HEK293 (cell line): ENCODE measurements around the gene ARL14EPL.

Source experiments
- CTCF ChIA-PET: fragments of 350-600 bp; formaldehyde crosslinking; extraction: SDS; loops from one replicate; lab custom pipeline; 2021; ENCODE audit warnings: antibody characterized with exemption; lab: Yijun Ruan, JAX
- POLR2A ChIA-PET: fragments of 300-600 bp; formaldehyde crosslinking; extraction: SDS; loops from one replicate; lab custom pipeline; 2020; ENCODE audit warnings: antibody characterized with exemption, inconsistent platforms; lab: Yijun Ruan, JAX
- H3K27ac ChIP-seq: fragments of 200-500 bp; sonication (Bioruptor generic); 2 replicates; pipeline ENCODE4 v1.5.1; 2014; ENCODE audit warnings: low read depth, low read length, control low read depth, inconsistent platforms; ENCODE audit errors: extremely low read depth
- H3K36me3 ChIP-seq, 2 experiments: fragments of 200-500 bp in 1 of 2; sonication (Bioruptor generic) in 1 of 2; 1 replicate in 1 of 2; 2 replicates in 1 of 2; pipeline ENCODE4 v1.5.1; 2014 to 2017; ENCODE audit warnings: inconsistent platforms in 2 of 2, low read length in 2 of 2; ENCODE audit not compliant: control insufficient read depth in 2 of 2, insufficient read depth in 1 of 2
- H3K4me1 ChIP-seq: fragments of 200-500 bp; sonication (Bioruptor generic); 2 replicates; pipeline ENCODE4 v1.5.1; 2014; ENCODE audit warnings: mild to moderate bottlenecking, low read length, inconsistent platforms; ENCODE audit not compliant: control insufficient read depth, insufficient read depth
- H3K4me3 ChIP-seq: 2 replicates; pipeline ENCODE4 v1.5.1; 2011; ENCODE audit warnings: low read depth, mild to moderate bottlenecking, control low read depth, low read length, moderate library complexity
- H3K9me3 ChIP-seq: fragments of 200-500 bp; sonication (Bioruptor generic); 2 replicates; pipeline ENCODE4 v1.5.1; 2014; ENCODE audit warnings: low read depth, low read length, inconsistent platforms; ENCODE audit not compliant: control insufficient read depth, insufficient read depth
- EGR2 ChIP-seq: fragments of 450-650 bp; formaldehyde crosslinking; IDR thresholded peaks from 2 replicates; pipeline ENCODE4 v1.5.1; 2016; ENCODE audit warnings: low read depth, missing biosample characterization, missing genetic modification characterization
- IKZF3 ChIP-seq: fragments of 450-650 bp; IDR thresholded peaks from 2 replicates; pipeline ENCODE4 v1.5.0; 2018; ENCODE audit warnings: missing biosample characterization, mild to moderate bottlenecking, missing genetic modification characterization, moderate library complexity
- REPIN1 ChIP-seq: fragments of 450-650 bp; formaldehyde crosslinking; IDR thresholded peaks from 2 replicates; pipeline ENCODE4 v1.5.1; 2017; ENCODE audit warnings: missing biosample characterization, missing genetic modification characterization, low read depth
- ZBTB21 ChIP-seq: fragments of 450-650 bp; formaldehyde crosslinking; IDR thresholded peaks from 2 replicates; pipeline ENCODE4 v1.5.1; 2017; ENCODE audit warnings: missing biosample characterization, missing genetic modification characterization
- ZFP69B ChIP-seq: fragments of 450-650 bp; formaldehyde crosslinking; IDR thresholded peaks from 2 replicates; pipeline ENCODE4 v1.5.1; 2016; ENCODE audit warnings: missing biosample characterization, missing genetic modification characterization
- ZNF121 ChIP-seq: fragments of 450-650 bp; formaldehyde crosslinking; IDR thresholded peaks from 2 replicates; pipeline ENCODE4 v1.5.1; 2016; ENCODE audit warnings: missing biosample characterization, missing genetic modification characterization
- ZNF133 ChIP-seq: fragments of 450-650 bp; formaldehyde crosslinking; IDR thresholded peaks from 2 replicates; pipeline ENCODE4 v1.5.1; 2016; ENCODE audit warnings: missing biosample characterization, missing genetic modification characterization
- ZNF146 ChIP-seq: fragments of 450-650 bp; formaldehyde crosslinking; IDR thresholded peaks from 2 replicates; pipeline ENCODE4 v1.5.1; 2016; ENCODE audit warnings: missing biosample characterization, missing genetic modification characterization
- ZNF366 ChIP-seq: fragments of 450-650 bp; formaldehyde crosslinking; conservative IDR thresholded peaks from 2 replicates; pipeline ENCODE4 v1.5.1; 2016; ENCODE audit warnings: missing biosample characterization, missing genetic modification characterization
- ZNF416 ChIP-seq: fragments of 450-650 bp; formaldehyde crosslinking; IDR thresholded peaks from 2 replicates; pipeline ENCODE4 v1.5.1; 2016; ENCODE audit warnings: missing biosample characterization, missing genetic modification characterization
- ZNF530 ChIP-seq: fragments of 450-650 bp; formaldehyde crosslinking; IDR thresholded peaks from 2 replicates; pipeline ENCODE4 v1.5.1; 2016; ENCODE audit warnings: low read depth, missing biosample characterization, missing genetic modification characterization
- ZNF560 ChIP-seq: fragments of 450-650 bp; formaldehyde crosslinking; IDR thresholded peaks from 2 replicates; pipeline ENCODE4 v1.5.1; 2017; ENCODE audit warnings: missing biosample characterization, missing genetic modification characterization, borderline replicate concordance
- ZNF623 ChIP-seq: fragments of 450-650 bp; formaldehyde crosslinking; IDR thresholded peaks from 2 replicates; pipeline ENCODE4 v1.5.1; 2016; ENCODE audit warnings: missing biosample characterization, missing genetic modification characterization
- ZNF654 ChIP-seq: fragments of 450-650 bp; formaldehyde crosslinking; IDR thresholded peaks from 2 replicates; pipeline ENCODE4 v1.5.1; 2016; ENCODE audit warnings: low read depth, missing biosample characterization, missing genetic modification characterization
- ZNF791 ChIP-seq: fragments of 450-650 bp; formaldehyde crosslinking; IDR thresholded peaks from 2 replicates; pipeline ENCODE4 v1.5.1; 2016; ENCODE audit warnings: missing biosample characterization, missing genetic modification characterization
- TF ChIP-seq, protein P1 (sequence below): fragments of 450-650 bp; formaldehyde crosslinking; IDR thresholded peaks from 2 replicates; pipeline ENCODE4 v1.5.1; 2016; ENCODE audit warnings: missing biosample characterization, missing genetic modification characterization
- TF ChIP-seq, protein P2 (sequence below): fragments of 450-650 bp; formaldehyde crosslinking; IDR thresholded peaks from 2 replicates; pipeline ENCODE4 v1.5.1; 2017; ENCODE audit warnings: missing biosample characterization, missing genetic modification characterization
- TF ChIP-seq, protein P3 (sequence below): fragments of 450-650 bp; formaldehyde crosslinking; IDR thresholded peaks from 2 replicates; pipeline ENCODE4 v1.5.1; 2016; ENCODE audit warnings: missing biosample characterization, missing genetic modification characterization, borderline replicate concordance
- TF ChIP-seq, protein P4 (sequence below): fragments of 450-650 bp; formaldehyde crosslinking; IDR thresholded peaks from 2 replicates; pipeline ENCODE4 v1.5.0; 2017; ENCODE audit warnings: missing biosample characterization, missing genetic modification characterization, borderline replicate concordance
- TF ChIP-seq, protein P5 (sequence below): IDR thresholded peaks from 2 replicates; pipeline ENCODE4 v1.6.1; 2011; ENCODE audit warnings: mild to moderate bottlenecking, low read depth, low read length, borderline replicate concordance

The ARL14EPL gene

DNA sequence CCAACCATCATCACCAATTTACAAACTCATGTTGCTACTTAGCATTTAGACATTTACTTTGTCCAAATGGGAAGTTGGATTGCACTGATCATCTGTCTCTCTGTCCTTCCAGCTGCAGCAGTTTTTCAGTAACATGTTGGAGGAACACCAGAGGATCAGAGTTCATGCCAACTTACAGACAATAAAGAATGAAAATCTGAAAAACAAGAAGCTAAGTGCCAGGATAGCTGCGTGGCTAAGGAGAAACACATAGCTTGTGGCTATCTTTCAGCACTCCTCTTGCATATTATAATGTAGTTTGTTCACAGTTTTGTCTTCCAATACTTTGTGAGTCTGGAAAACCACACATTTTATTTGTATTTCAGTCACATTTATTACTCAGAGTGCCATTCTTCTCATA, 6.4 kb upstream of the ARL14EPL start:
- H3K9me3 ChIP-seq, result no peaks in the 10 kb centered on the region
- H3K4me1 ChIP-seq, result no peaks in the 10 kb centered on the region
- POLR2A ChIA-PET, result no interaction called here
- H3K36me3 ChIP-seq, result no peaks in the 10 kb centered on the region
- H3K4me3 ChIP-seq, result no peak overlapping the region
- CTCF ChIA-PET, result no interaction called here
- TF ChIP-seq, protein P1, sequence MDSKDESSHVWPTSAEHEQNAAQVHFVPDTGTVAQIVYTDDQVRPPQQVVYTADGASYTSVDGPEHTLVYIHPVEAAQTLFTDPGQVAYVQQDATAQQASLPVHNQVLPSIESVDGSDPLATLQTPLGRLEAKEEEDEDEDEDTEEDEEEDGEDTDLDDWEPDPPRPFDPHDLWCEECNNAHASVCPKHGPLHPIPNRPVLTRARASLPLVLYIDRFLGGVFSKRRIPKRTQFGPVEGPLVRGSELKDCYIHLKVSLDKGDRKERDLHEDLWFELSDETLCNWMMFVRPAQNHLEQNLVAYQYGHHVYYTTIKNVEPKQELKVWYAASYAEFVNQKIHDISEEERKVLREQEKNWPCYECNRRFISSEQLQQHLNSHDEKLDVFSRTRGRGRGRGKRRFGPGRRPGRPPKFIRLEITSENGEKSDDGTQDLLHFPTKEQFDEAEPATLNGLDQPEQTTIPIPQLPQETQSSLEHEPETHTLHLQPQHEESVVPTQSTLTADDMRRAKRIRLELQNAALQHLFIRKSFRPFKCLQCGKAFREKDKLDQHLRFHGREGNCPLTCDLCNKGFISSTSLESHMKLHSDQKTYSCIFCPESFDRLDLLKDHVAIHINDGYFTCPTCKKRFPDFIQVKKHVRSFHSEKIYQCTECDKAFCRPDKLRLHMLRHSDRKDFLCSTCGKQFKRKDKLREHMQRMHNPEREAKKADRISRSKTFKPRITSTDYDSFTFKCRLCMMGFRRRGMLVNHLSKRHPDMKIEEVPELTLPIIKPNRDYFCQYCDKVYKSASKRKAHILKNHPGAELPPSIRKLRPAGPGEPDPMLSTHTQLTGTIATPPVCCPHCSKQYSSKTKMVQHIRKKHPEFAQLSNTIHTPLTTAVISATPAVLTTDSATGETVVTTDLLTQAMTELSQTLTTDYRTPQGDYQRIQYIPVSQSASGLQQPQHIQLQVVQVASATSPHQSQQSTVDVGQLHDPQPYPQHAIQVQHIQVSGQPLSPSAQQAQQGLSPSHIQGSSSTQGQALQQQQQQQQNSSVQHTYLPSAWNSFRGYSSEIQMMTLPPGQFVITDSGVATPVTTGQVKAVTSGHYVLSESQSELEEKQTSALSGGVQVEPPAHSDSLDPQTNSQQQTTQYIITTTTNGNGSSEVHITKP (tag by site-specific recombination), result no peak
- TF ChIP-seq ZNF560, result no peak
- H3K27ac ChIP-seq, result no peak overlapping the region

DNA sequence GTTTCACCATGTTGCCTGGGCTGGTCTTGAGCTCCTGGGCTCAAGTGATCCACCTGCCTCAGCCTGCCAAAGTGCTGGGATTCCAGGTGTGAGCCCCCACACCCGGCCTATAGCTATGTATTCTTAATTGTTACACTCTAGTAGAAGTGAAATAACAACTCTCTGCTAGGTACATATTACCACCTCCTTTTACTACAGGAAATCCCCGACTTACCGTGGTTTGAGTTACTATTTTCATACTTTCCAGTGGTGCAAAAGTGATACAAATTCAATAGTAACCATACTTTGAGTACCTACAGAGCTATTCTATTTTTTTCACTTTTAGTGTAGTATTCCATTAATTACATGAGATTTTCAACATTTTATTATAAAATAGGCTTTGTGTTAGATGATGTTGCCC, 719 bp downstream of the ARL14EPL start:
- H3K4me1 ChIP-seq, result no peaks in the 10 kb centered on the region
- no peaks in the 10 kb centered on the region for H3K9me3 ChIP-seq
- H3K27ac ChIP-seq, result no peak overlapping the region
- CTCF ChIA-PET, result no interaction called here
- POLR2A ChIA-PET, result no interaction called here
- no peak for TF ChIP-seq ZNF530 (tag by site-specific recombination)
- no peak overlapping the region for H3K4me3 ChIP-seq
- no peaks in the 10 kb centered on the region for H3K36me3 ChIP-seq

DNA sequence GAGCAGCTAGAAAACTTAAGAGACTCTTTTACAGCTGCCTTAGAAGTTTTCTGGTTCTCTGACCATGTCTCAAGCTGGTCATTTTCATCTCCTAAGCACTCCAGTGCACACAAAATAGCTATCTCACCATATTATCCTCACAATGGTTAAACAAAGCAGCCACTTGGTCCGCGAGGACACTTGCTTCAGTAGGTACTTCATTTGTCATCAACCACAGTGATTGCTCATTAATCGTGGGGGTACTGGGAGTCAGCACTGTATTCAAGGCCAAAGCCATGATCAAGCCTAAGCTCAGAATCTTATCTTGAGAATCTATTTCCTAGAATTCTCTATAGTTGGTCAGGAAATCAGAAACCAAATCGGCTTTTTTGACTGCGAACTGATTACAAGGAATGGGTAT, 2.9 kb downstream of the ARL14EPL start:
- POLR2A ChIA-PET, result interaction anchor here (0.8 kb wide), 1 partner anchor 410 kb away, joined by 3 read pairs; no protein-coding TSS in a partner anchor
- H3K36me3 ChIP-seq, result no peaks in the 10 kb centered on the region
- TF ChIP-seq IKZF3 (tag by site-specific recombination) (no peak), ZNF133 (no peak), ZNF121 (tag by site-specific recombination) (no peak), ZNF791 (no peak), ZBTB21 (tag by site-specific recombination) (no peak), REPIN1 (tag by site-specific recombination) (no peak), ZNF416 (tag by site-specific recombination) (no peak), ZNF623 (tag by site-specific recombination) (no peak), ZNF654 (tag by site-specific recombination) (no peak), ZNF366 (tag by site-specific recombination) (no peak), EGR2 (no peak), ZNF146 (tag by site-specific recombination) (no peak), ZFP69B (tag by site-specific recombination) (no peak)
- TF ChIP-seq, protein P2, sequence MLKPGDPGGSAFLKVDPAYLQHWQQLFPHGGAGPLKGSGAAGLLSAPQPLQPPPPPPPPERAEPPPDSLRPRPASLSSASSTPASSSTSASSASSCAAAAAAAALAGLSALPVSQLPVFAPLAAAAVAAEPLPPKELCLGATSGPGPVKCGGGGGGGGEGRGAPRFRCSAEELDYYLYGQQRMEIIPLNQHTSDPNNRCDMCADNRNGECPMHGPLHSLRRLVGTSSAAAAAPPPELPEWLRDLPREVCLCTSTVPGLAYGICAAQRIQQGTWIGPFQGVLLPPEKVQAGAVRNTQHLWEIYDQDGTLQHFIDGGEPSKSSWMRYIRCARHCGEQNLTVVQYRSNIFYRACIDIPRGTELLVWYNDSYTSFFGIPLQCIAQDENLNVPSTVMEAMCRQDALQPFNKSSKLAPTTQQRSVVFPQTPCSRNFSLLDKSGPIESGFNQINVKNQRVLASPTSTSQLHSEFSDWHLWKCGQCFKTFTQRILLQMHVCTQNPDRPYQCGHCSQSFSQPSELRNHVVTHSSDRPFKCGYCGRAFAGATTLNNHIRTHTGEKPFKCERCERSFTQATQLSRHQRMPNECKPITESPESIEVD, result no peak
- TF ChIP-seq, protein P3, sequence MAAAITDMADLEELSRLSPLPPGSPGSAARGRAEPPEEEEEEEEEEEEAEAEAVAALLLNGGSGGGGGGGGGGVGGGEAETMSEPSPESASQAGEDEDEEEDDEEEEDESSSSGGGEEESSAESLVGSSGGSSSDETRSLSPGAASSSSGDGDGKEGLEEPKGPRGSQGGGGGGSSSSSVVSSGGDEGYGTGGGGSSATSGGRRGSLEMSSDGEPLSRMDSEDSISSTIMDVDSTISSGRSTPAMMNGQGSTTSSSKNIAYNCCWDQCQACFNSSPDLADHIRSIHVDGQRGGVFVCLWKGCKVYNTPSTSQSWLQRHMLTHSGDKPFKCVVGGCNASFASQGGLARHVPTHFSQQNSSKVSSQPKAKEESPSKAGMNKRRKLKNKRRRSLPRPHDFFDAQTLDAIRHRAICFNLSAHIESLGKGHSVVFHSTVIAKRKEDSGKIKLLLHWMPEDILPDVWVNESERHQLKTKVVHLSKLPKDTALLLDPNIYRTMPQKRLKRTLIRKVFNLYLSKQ, result no peak
- TF ChIP-seq, protein P4, sequence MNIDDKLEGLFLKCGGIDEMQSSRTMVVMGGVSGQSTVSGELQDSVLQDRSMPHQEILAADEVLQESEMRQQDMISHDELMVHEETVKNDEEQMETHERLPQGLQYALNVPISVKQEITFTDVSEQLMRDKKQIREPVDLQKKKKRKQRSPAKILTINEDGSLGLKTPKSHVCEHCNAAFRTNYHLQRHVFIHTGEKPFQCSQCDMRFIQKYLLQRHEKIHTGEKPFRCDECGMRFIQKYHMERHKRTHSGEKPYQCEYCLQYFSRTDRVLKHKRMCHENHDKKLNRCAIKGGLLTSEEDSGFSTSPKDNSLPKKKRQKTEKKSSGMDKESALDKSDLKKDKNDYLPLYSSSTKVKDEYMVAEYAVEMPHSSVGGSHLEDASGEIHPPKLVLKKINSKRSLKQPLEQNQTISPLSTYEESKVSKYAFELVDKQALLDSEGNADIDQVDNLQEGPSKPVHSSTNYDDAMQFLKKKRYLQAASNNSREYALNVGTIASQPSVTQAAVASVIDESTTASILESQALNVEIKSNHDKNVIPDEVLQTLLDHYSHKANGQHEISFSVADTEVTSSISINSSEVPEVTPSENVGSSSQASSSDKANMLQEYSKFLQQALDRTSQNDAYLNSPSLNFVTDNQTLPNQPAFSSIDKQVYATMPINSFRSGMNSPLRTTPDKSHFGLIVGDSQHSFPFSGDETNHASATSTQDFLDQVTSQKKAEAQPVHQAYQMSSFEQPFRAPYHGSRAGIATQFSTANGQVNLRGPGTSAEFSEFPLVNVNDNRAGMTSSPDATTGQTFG (tag by site-specific recombination), result no peak
- TF ChIP-seq, protein P5, sequence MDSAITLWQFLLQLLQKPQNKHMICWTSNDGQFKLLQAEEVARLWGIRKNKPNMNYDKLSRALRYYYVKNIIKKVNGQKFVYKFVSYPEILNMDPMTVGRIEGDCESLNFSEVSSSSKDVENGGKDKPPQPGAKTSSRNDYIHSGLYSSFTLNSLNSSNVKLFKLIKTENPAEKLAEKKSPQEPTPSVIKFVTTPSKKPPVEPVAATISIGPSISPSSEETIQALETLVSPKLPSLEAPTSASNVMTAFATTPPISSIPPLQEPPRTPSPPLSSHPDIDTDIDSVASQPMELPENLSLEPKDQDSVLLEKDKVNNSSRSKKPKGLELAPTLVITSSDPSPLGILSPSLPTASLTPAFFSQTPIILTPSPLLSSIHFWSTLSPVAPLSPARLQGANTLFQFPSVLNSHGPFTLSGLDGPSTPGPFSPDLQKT, result no peak
- CTCF ChIA-PET, result no interaction called here
- H3K9me3 ChIP-seq, result no peaks in the 10 kb centered on the region
- H3K4me1 ChIP-seq, result no peaks in the 10 kb centered on the region
- no peak overlapping the region for H3K27ac ChIP-seq
- no peak overlapping the region for H3K4me3 ChIP-seq
